WERI-Rb-1 (cell line): Measurements from ENCODE around the gene CCDC70.

Experiments
- DNase-seq: peaks from one replicate; pipeline ENCODE4 v3.0.0-alpha.2; 2020
- H3K27ac ChIP-seq: fragments of 250-450 bp; sonication (Bioruptor Pico); 2 replicates; pipeline ENCODE4 v1.5.1; 2020; ENCODE audit warnings: mild to moderate bottlenecking, moderate library complexity
- H3K27me3 ChIP-seq: fragments of 250-450 bp; sonication (Bioruptor Pico); 2 replicates; pipeline ENCODE4 v1.5.1; 2021; ENCODE audit warnings: mild to moderate bottlenecking, low read depth, moderate library complexity; ENCODE audit not compliant: insufficient read depth, severe bottlenecking
- H3K36me3 ChIP-seq: fragments of 250-450 bp; sonication (Bioruptor Pico); 2 replicates; pipeline ENCODE4 v1.5.1; 2020; ENCODE audit warnings: mild to moderate bottlenecking, moderate library complexity
- H3K4me3 ChIP-seq: 2 replicates; pipeline ENCODE4 v1.5.1; 2011; ENCODE audit warnings: low read depth, mild to moderate bottlenecking, control low read depth, low read length
- H3K9me3 ChIP-seq: fragments of 250-450 bp; sonication (Bioruptor Pico); 2 replicates; pipeline ENCODE4 v1.5.1; 2021; ENCODE audit warnings: mild to moderate bottlenecking, moderate library complexity; ENCODE audit not compliant: severe bottlenecking
- TF ChIP-seq, protein P1 (sequence below): IDR thresholded peaks from 2 replicates; pipeline ENCODE4 v1.5.1; 2011; ENCODE audit warnings: low read depth, mild to moderate bottlenecking, control low read depth, inconsistent platforms, low read length

CCDC70 gene

GRCh38 chr13:51839711-51840540 lies 21.8 kb upstream of the CCDC70 start:
- DNase-seq: no peak

GRCh38 chr13:51840917-51841316 lies 20.9 kb upstream of the CCDC70 start:
- Histone ChIP-seq H3K27ac (no peak overlapping the region), H3K9me3 (no peaks in the 10 kb centered on the region), H3K27me3 (no peaks in the 10 kb centered on the region), H3K36me3 (no peaks in the 10 kb centered on the region), H3K4me3 (no peak overlapping the region)
- TF ChIP-seq, protein P1, sequence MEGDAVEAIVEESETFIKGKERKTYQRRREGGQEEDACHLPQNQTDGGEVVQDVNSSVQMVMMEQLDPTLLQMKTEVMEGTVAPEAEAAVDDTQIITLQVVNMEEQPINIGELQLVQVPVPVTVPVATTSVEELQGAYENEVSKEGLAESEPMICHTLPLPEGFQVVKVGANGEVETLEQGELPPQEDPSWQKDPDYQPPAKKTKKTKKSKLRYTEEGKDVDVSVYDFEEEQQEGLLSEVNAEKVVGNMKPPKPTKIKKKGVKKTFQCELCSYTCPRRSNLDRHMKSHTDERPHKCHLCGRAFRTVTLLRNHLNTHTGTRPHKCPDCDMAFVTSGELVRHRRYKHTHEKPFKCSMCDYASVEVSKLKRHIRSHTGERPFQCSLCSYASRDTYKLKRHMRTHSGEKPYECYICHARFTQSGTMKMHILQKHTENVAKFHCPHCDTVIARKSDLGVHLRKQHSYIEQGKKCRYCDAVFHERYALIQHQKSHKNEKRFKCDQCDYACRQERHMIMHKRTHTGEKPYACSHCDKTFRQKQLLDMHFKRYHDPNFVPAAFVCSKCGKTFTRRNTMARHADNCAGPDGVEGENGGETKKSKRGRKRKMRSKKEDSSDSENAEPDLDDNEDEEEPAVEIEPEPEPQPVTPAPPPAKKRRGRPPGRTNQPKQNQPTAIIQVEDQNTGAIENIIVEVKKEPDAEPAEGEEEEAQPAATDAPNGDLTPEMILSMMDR: no peak
- DNase-seq: no peak

More at GRCh38 chr13:51839711-51840540, 21.8 kb upstream of the CCDC70 start:
- Histone ChIP-seq H3K27ac (no peak overlapping the region), H3K4me3 (no peak overlapping the region), H3K27me3 (no peaks in the 10 kb centered on the region), H3K9me3 (no peaks in the 10 kb centered on the region), H3K36me3 (no peaks in the 10 kb centered on the region)
- TF ChIP-seq, protein P1: no peak

GRCh38 chr13:51841732-51842131 lies 20.0 kb upstream of the CCDC70 start:
- no peaks in the 10 kb centered on the region for H3K36me3 ChIP-seq
- no peaks in the 10 kb centered on the region for H3K9me3 ChIP-seq
- no peak overlapping the region for H3K27ac ChIP-seq
- DNase-seq: no peak
- H3K27me3 ChIP-seq: no peaks in the 10 kb centered on the region
- no peak overlapping the region for H3K4me3 ChIP-seq
- TF ChIP-seq, protein P1: no peak

DNA sequence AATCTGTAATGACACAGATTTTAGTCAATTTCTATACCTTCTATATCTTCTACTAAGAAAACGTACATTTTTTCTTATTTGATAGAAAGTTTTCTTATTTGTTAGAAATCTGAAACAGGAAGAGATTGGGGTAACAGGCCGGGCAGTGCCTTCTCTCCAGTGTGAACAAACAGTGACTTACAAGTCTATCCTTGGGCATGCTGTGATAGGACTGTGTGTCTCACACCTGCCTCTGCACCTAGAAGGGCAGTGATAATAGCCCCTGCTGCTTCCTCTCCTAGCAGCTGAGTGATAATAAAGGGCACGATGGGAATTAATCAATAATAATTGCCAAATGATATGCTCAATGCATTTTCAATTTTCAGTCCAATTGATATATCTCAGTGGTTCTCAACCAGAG lies 18.2 kb upstream of the CCDC70 start:
- TF ChIP-seq, protein P1: no peak
- H3K27me3 ChIP-seq: no peaks in the 10 kb centered on the region
- H3K9me3 ChIP-seq: no peaks in the 10 kb centered on the region
- H3K4me3 ChIP-seq: no peak overlapping the region
- DNase-seq: no peak
- no peak overlapping the region for H3K27ac ChIP-seq
- H3K36me3 ChIP-seq: no peaks in the 10 kb centered on the region

DNA sequence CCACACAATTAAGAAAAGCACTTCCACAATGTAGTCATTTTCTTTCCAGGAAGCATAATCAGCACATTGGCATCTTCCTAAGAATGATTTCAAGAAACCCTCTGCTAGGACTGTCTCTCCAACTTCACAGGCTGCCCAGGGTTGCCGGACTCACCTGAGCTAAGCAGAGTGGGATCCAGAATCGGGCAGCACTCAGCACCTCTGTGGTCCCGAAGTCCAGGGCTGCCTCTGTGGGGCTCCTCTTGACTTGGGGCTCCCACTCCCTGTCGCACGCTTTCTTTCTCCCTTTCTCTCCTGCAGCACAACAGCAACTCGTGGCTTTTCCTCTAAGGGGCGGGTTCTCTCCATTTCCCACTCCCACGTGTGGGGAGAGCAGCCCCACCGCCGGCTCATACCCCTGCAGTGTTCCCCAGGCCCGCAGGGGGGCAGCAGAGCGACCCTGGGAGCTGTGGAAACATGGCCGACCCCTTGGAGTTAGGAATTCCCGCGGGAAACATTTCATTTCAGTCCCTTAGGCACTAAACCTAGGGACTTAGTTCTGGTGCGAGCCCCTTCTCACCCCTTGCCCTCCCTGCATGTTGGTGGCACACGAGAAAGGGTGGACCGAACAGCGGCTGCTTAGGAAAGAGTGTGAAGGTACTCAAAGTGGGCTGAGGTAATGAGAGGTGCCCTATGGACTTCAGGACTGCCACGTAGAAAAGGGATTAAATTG lies 16.8 kb upstream of the CCDC70 start, which contains the start of gene TMEM272:
TMEM272 (minus strand) TSS at position 316 of the 712 bp plus-strand sequence. CDS start 6,647 bp downstream, outside the sequence.
- no peaks in the 10 kb centered on the region for H3K36me3 ChIP-seq
- H3K4me3 ChIP-seq: peak within 1 kb of the TSS; percentile 37
- TF ChIP-seq, protein P1: peak; percentile 74
- H3K27me3 ChIP-seq: no peaks in the 10 kb centered on the region
- H3K9me3 ChIP-seq: no peaks in the 10 kb centered on the region
- H3K27ac ChIP-seq: peak within 1 kb of the TSS; percentile 68
- peak; percentile 70 for DNase-seq
